T47D (cell line): ENCODE results near the gene SMPD4.
A peak's percentile ranks its signal among the peaks of the same experiment; 100 is the strongest.
"Not testable (repeated sequence)": the region's sequence is repeated elsewhere in the genome, so short reads cannot be mapped to it uniquely, and the experiment has no call there.

Source experiments
- DNase-seq, 2 experiments: peaks; one replicate each; pipeline versions ENCODE4 v3.0.0 to v3.0.0-alpha.2; 2011 to 2012; ENCODE audit warnings: low read depth in 1 of 2, low spot score in 1 of 2
- JUND ChIP-seq: IDR thresholded peaks from 2 replicates; pipeline ENCODE4 v1.6.1; 2012; ENCODE audit warnings: low read depth
- in situ Hi-C: cut with HindIII; loops from 2 replicates; pipeline ENCODE4 v1.10.0; 2016; ENCODE audit warnings: low sequenced_read_pairs, low pct_unique_long_range_greater_than_20kb

SMPD4 gene

DNA sequence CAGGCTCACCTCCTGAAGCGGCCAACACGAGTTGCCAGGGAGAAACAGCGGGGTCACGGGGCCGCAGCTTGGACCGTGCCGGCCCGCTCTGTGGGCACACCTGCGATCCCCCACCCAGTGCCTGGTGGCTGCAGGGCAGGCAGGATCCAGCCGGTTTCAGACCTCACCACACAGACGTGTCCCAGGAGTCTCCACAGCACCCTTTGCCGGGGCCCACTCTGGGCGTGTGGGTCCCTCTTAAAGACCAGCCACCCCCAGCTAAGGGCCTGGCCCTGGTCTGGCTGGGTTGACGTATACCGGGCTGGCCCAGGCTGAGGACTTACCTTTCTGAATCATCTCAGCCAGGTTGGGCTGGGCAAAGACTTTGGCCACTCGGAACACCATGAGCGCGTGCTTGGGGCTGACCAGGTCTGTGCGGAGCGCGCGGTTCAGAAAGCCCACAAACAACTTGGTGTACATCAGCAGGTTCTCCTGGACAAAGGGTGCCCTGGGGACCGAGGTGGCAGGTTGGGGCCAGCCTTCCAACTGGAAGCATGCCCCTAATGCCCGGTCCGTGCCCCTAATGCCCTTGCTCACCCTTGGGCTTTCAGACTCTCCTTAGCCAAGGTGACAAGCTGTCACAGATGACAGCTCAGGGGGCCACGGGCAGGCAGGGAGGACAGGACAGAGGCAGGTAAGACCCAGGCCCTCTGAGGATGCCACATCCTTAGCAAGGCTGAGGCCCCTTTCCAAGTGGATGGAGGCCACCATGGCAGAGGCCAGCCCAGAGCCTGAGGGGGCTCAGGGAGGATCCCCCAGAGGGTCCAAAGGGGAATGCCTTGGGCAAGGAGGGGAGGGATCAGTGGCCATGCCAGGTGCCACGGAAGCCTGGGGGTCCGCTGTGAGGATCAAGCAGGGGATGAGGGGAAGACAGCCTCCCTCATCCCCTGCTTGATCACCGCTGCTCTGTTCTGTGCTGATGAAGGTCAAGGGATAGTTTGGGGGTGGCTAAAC lies 26.3 kb downstream of the SMPD4 start:
- no peak for TF ChIP-seq JUND
- in situ Hi-C loops: no loop called here
- no peak for DNase-seq

DNA sequence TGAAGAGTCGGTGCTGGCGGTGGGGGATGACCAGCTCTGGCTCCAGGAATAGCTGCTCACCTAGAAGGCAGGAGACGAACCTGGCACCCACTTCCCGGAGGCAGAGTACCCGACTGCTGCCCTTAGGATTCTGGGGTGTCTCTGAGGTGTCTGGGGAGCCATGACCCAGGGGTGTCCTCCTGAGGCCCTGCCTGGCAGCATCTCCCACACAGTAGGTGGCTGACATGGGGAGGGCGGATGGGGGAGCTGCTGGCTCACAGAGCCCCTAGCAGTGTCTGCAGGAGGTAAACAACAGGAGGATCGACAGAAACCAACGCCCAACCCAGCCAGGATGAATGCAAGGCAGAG lies 27.0 kb downstream of the SMPD4 start:
- DNase-seq, in situ Hi-C loops: not testable (repeated sequence)

DNA sequence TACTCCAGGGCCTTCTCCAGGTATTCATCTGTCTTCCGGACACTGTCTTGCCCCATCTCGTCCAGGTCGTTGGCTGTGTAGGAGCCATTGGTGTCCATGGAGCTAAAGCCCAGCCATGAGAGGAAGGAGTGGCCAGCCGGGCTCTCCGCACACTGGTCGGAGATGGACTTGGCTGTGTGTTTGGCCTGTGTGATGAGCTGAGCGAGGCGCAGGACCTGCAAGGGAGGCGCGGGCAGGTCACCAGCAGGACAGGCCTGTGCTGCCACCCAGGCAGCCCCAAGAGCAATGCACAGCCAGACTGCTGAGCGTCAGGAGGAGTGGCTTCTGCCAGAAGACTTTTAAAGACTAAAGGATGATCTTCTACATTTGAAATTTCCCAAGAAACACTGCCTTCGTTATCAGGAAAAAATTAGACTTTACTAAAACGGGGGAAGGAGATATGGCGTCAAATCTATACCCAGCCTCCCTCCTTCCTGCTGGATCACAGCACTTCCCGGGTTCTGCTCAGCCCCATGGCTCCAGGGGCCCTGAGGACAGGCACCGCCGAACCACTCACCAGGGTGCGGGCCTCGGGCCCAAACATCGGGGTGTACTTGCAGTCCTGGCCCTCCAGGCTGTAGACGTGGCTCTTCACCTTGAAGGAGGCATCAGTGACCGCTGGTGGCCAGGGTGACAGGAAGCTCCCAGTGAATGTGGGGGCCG lies 27.5 kb downstream of the SMPD4 start:
- in situ Hi-C loops, DNase-seq: not testable (repeated sequence)

DNA sequence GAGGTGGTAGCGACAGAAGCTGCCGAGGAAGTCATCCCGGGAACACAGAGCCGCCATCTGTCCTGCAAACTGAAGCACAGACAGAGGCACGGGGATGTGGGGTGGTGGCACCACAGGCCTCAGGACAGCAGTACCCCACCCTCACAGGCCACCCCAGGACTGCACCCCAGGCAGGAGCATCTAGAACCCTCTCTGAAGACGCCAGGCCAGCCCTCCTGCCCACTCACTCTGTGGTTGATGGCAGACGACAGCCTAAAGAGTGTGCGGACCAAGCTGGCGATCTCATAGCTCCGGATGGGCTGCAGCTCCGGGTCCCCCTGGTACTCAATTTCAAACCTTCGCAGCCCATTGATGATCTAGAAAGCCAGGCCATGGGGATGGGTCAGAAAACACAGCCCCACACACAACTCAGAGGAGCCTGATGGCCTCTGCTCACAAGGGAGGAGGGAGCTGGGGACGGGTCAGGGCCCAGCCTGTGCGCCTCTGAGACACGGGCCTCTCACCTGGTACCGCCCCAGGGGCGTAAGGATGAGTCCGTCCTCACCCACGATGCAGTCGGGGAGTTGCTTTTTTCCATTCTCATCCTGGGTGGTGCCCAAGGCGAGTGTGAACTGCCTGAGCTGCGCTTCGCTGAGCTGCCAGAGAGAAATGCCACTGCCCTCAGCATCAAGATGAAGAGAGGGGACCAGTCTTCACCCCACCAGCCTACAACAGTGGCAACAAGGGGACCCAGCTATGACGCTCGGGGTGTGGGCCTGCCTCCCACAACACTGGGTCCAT lies 28.4 kb downstream of the SMPD4 start:
- in situ Hi-C loops: no loop called here
- no peak for DNase-seq
- no peak for TF ChIP-seq JUND

DNA sequence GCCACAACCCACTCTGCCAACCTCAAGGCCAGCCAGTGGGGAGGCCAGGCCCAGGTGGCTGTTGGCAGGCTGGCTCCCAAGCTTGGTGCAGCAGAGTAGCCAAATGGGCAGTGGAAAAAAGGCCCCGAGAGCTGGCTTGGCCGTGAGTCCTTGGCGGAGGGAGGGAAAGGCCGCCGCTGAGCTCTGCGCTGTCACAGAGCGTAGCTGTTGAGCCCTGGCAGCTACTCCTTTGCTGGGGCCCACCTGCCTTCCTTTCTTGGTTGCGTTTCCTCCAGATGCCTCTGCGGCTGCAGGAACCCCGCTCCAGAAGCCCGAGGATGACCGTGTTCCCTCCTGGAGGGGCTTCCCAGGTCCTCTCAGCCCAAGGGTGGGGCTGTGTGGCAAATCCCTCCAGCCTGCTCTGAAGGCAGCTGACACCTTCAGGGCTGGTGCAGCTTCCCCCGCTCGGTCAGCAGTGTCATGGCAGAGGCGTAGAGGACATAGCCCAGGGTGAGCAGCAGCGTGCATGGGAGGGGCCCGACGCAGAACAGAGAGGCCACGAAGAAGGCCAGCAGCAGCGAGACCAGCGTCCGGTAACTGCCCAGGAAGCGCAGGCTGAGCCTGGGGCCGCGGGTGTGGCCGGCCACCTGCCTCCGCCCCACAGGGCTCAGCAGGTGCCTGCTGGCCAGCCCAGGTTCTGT lies 29.1 kb downstream of the SMPD4 start:
- in situ Hi-C loops, DNase-seq: not testable (repeated sequence)

DNA sequence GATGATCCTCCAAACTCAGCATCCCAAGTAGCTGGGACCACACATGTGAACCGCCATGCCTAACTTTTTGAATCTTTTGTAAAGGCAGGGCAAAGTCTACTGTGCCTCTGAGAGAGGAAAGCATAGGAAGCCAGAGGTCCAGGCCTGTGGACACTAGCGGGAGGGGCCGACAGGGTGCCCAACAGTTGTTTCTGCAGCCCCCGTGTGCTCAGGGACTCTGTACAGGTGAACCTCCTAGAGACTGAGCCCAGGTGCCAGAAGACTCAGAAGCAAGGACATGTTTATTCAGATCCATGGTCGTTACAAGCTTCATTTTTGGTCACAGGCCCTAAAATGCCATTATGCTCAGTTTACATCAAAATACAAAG lies 30.3 kb downstream of the SMPD4 start:
- in situ Hi-C loops, DNase-seq: not testable (repeated sequence)

DNA sequence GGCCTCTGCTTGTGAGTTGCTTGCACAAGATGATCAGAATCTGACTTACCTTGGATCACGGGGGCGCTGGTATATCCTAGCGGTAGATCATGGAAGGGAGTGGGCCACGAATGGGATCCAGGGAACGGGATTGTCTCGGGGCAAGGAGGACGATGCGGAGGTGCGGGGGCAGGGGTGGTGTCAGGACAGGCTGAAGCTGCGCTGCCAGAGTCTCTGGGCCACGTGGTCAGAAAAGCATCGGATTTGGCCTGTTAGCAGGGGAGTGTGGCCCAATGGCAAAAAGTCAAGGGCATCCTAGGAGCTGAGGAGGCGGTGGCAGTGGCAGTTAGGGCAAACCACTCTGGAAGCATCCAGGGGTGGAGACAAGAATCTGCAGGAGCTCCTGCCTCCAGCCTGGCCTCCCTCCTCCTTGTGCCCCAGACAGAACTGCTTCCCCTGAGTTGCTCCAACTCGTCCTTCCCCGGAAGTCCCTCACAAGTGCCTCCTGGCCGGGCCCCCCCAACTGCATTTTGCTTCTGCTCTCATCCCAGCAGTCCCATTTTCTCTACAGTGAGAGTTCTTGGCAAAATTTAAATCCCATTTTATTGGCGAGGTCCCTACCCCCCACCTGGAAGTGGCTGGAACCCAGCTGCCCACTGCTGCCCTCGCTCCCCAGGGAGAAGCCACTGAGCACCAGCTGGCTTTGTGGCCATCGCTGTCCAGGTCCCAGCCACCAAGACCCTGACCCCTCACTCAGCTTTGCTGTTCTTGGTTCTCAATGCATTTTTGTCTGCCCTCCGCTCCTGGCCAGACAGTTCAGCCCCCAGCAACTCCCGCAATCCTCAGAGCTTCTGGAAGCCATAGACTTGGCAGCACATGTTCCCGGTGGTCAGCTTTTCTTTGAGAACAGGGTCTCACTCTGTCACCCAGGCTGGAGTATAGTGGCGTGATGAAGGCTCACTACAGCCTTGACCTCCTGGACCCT lies 30.9 kb downstream of the SMPD4 start:
- in situ Hi-C loops: no loop called here
- no peak for DNase-seq
- no peak for TF ChIP-seq JUND

DNA sequence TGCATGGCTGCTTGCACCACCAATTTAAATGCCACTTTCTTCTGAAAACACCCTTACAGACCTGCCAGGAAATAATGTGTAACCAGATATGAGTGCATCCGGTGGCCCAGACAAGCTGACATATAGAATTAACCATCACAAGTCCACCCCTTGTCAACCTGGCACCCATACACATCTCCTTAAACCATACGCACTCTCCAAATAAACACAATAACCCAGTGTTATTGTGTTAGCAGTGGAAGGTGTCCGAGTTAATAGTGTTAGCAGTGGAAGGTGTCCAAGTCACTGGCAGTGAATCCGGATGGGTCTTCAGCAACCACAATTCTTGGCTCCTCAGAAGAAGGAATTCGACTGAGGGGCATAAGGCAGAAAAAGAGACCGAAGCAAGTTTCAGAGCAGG lies 32.9 kb downstream of the SMPD4 start:
- in situ Hi-C loops, DNase-seq: not testable (repeated sequence)

DNA sequence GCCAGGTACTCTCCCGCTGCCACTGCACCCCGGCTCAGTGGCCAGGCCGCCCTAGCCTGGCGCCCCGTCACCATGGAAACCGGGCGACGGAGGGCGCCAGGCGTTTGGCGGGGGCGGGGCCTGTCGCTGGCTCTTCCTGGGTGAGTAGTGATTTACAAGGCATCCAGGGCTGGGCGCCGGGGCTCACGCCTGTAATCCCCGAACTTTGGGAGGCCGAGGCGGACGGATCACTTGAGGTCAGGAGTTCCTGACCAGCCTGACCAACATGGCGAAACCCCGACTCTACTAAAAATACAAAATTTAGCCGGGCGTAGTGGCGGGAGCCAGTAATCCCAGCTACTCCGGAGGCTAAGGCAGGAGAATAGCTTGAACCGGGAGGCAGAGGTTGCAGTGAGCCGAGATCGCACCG lies 36.4 kb downstream of the SMPD4 start, which contains the start of gene CCDC74B:
TSS of gene CCDC74B (minus strand) at position 107 of the 409 bp plus-strand sequence. CDS start 116 bp downstream, outside the sequence.
- DNase-seq: peak in 1 of 2 experiments; percentile 42
- in situ Hi-C loops: not testable (repeated sequence)

DNA sequence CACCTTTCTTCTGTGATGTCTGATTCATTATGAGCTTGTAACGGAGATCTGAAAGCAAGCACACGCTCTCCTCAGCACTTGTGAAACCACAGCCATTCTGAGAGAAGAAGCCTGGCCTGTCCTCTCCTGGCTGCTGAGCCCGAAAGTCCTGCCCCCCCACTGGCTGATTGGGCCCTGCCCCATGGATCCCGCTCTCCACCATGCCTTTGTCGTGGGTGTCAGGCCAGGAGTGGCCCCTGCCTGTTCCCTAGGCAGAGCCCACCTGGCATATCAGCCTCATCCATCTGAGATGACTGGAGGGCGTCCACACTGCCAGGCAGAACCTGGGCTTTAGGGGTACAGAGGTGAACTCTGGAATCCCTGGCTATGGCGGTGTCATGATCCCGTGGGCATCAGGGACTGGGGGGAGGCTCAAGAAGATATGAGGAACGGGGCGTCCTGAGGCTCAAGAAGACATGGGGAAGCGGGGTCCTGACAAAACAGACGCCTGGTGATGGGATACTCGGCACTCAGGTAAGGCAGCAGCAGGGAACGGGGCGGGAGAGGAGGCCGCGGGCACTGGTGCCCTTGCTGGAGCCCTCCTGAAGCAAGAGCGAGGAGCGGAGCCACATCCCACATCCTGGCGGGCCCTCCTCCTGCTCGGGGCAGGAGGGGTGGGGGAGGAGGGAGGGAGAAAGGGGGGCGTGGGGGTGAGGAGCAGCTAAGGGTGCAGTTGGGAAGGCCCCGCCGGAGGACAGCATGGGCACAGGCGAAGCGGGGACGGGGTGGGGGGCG lies 37.9 kb downstream of the SMPD4 start:
- DNase-seq, in situ Hi-C loops: not testable (repeated sequence)

DNA sequence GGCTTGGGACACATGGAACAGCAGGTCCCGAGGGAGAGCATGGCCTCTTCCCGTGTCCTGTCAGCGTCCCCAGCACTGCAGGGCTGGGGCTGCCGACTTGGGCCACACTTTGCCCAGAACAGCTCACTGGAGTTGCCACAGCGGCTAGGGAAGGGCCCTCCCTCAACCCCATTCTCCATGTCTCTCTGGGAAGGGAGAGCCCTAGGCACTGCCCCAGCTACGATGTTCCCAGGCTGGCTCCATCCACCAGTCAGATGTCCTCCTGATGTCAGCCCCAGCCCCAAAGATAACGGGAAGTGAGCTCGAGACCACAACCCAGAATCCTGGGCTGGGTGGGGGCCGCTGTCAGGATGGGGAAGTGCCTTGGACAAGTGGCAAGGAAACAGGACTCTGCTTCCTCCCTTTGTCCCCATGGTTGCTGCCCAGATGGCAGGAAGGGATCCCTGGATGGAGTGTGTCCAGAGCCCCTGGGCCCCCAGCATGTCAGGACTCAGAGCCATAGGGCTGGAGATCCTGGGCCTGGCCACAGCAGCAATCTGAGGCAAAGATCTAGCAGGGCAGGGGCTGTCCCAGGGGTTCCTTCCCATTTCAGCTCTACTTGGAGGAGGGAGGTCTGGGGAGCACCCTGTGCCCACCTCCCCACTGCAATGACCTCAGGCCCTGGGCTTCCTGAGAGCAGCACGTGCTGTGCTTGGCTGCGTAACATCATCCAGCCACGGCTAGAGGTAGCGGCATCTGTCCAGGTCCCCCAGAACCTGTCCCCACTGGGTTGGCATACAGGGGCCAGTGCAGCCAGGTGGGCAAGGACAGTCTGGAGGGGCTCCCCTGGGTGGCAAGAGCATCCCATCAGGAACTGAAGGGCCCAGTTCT lies 38.8 kb downstream of the SMPD4 start:
- DNase-seq, in situ Hi-C loops: not testable (repeated sequence)

DNA sequence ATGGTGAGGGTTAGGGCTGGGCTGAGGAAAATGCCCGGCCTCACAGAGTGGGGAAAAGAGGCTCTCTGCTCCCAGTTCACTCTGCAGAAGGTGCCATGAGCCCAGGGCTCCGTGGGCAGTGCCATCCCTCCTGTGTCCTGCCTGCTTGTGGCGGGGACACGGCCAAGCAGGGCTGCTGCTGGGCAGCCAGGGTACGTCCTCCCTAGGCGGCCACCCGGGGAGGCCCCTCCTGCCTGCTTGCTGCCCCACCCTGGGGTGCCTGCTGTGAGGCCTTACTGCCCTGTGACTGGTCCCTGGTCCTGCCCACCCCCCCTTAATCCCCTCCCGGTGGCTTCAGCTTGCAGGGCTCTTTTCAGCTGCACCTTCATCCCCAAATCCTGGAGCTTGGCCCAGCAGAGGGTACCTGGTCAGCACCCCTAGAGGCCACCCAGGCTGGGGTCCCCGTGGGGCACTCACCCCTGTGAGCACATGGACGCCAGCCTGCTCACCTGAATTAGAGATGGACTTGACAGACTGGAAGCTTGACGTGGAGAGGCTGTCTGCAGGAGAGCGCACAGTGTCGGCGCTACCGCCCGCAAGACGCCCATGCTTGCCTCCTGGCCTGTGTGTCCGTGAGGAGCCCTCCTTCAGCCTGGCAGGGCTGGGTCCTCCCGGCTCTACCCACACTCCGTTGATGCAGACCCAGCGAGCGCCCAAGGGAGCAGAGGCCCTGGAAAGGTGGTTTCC lies 39.6 kb downstream of the SMPD4 start:
- DNase-seq, in situ Hi-C loops: not testable (repeated sequence)

DNA sequence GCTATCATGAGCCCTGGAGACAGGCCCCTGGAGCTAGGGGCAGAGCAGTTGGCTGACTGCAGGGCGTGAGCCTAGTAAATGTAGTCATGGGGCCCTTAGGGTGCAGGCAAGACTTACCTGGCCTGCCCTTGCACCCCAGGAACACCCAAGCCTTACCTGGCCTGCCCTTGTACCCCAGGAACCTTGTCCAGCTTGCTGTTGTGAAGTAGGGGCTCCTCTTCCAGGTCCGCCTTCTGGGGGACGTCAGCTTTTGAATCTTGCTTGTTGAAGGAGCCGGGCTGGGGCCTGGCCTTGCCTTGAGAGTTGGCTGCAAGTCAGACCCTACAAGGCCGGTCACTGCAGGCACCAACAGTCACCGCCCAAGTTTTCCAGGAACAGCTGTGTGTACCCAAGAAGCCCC lies 40.4 kb downstream of the SMPD4 start:
- DNase-seq, in situ Hi-C loops: not testable (repeated sequence)

DNA sequence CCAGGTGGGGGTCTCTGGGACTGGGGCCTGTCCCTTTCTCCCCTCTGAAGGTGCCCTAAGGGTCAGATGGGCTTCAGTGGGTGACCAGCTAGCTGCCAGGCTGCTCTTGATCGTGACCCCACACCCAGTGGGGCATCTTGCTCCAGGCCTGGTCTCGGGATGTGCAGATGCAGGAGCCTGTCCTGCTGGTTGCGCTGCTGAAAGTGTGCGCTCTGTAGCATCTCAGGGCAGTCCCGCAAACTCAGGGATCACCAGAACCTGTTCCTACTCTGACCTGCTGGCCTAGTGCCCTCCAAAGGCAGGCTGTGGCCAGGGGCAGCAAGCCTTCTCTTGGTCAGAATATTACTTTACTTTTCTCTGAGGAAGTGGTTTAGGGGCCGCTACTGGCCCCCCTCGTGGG lies 40.9 kb downstream of the SMPD4 start:
- DNase-seq, in situ Hi-C loops: not testable (repeated sequence)
